HUES48 (cell line): Measurements from ENCODE around the gene NTM.

Experiments used
- H3K27ac ChIP-seq: one replicate; pipeline ENCODE4 v1.7.0; 2013; ENCODE audit warnings: low read depth, low read length, inconsistent platforms
- H3K27me3 ChIP-seq: 2 replicates; pipeline ENCODE4 v1.6.1; 2013; ENCODE audit warnings: mild to moderate bottlenecking, low read length; ENCODE audit not compliant: control insufficient read depth, insufficient read depth
- H3K36me3 ChIP-seq: 2 replicates; pipeline ENCODE4 v1.6.1; 2013; ENCODE audit warnings: low read length; ENCODE audit not compliant: control insufficient read depth, insufficient read depth
- H3K4me1 ChIP-seq: 2 replicates; pipeline ENCODE4 v1.6.1; 2013; ENCODE audit warnings: mild to moderate bottlenecking, low read length; ENCODE audit not compliant: control insufficient read depth, insufficient read depth
- H3K4me3 ChIP-seq: 2 replicates; pipeline ENCODE4 v1.5.1; 2013; ENCODE audit warnings: mild to moderate bottlenecking, low read depth, low read length
- H3K9ac ChIP-seq: 2 replicates; pipeline ENCODE4 v1.6.1; 2013; ENCODE audit warnings: mild to moderate bottlenecking, low read depth, low read length, moderate library complexity
- H3K9me3 ChIP-seq: 2 replicates; pipeline ENCODE4 v1.6.1; 2013; ENCODE audit warnings: low read length; ENCODE audit not compliant: control insufficient read depth, insufficient read depth

NTM gene

DNA sequence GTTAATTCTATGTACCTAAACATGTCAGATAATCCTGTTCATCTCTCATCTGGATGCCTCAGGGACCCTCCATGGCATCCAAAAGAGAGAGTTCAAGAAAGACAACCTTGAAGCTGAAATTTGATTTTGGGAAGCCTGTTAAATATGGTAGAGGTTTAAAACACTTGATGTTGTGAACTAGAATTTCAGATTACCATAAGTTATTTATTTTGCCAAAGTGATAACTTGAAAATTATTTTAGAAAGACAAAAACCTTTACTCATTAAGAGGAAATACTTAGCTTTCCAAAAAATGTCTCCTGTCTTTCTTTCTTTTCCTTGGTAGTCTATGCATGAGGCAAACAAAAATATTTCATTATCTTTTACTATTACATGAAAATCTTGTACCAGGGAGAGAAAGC, 714.0 kb downstream of the NTM start:
- H3K27ac ChIP-seq, result no peak overlapping the region
- no peaks in the 10 kb centered on the region for H3K4me1 ChIP-seq
- H3K36me3 ChIP-seq, result no peaks in the 10 kb centered on the region
- H3K4me3 ChIP-seq, result no peak overlapping the region
- no peaks in the 10 kb centered on the region for H3K27me3 ChIP-seq
- no peak overlapping the region for H3K9ac ChIP-seq
- H3K9me3 ChIP-seq, result peaks cover 38% of the 10 kb centered on the region

DNA sequence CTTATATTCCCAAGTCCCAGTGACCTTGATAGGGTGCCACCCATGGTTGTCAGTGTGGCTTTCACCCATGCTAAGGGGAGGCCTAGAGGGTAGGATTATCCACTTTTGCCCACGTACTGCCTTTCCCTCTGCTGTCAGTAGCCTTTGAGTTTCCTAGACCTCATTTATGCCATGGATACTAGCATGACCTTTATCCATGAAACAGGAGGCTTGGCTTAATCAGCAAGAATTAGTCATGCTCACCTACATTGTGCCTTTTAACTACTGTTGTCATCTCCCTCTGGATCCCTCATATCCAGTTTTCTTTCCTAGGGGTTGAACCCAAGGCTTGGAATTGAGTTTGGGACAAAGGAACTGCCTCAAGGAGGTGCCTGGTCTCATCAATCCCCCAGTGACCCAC, 716.7 kb downstream of the NTM start:
- Histone ChIP-seq H3K9me3 (peaks cover 38% of the 10 kb centered on the region), H3K9ac (no peak overlapping the region), H3K27ac (no peak overlapping the region), H3K4me1 (no peaks in the 10 kb centered on the region), H3K36me3 (no peaks in the 10 kb centered on the region), H3K27me3 (no peaks in the 10 kb centered on the region), H3K4me3 (no peak overlapping the region)

DNA sequence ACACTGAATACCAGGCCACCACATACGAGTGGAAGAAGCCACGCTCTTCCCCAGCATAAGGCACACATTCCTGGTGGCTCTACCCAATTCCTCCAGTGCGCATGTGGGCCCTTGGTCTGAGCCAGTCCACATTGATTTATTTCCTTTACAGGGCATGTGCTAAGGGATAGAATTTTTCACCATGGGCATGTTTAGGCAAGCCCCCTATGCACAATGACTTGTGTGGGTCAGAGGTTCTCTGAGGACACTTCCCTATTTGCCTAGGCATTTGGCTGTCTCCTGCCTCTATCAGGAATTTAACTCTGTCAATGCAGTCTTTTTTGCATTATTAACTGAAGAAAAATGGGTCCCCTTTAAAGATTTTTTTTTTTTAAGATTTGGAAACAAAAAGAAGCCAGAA, 718.1 kb downstream of the NTM start:
- Histone ChIP-seq H3K9me3 (peaks cover 38% of the 10 kb centered on the region), H3K27ac (no peak overlapping the region), H3K4me3 (no peak overlapping the region), H3K27me3 (no peaks in the 10 kb centered on the region), H3K36me3 (no peaks in the 10 kb centered on the region), H3K9ac (no peak overlapping the region), H3K4me1 (no peaks in the 10 kb centered on the region)

DNA sequence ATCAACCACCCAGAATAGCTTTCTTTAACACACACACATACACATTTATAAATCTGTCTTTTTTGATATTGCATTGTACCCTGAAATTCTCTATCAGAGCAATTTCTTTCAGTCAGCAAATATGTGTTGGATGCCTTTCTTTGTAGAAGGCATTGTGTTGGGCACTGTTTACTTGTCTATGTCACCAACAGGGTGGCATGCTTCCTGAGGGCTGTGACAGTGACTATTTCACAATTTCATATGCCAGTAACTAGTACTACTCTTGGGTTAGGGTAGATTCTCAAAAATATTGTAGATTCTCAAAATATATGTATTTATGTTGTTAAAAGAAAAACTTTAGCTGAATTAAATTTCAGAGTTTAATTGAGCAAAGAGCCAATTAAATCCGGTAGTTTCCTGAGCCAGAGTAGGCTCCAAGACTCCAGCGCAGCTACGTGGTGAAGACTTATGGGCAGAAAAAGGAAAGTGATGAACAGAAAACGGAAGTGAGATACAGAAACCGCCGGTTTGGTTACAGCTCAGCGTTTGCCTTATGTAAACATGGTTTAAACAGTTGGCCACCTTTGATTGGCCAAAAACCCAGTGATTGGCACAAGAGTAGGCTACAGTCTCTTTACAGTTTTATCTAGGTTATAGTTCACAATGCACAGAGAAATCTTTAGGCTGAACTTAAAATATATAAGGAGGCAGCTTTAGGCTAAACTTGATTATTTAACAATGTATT, 723.3 kb downstream of the NTM start:
- Histone ChIP-seq H3K27ac (no peak overlapping the region), H3K27me3 (no peaks in the 10 kb centered on the region), H3K9ac (no peak overlapping the region), H3K4me3 (no peak overlapping the region), H3K9me3 (no peaks in the 10 kb centered on the region), H3K4me1 (no peaks in the 10 kb centered on the region), H3K36me3 (no peaks in the 10 kb centered on the region)

- H3K9me3 ChIP-seq, result no peaks in the 10 kb centered on the region
- no peak overlapping the region for H3K9ac ChIP-seq
- no peaks in the 10 kb centered on the region for H3K36me3 ChIP-seq
- no peak overlapping the region for H3K27ac ChIP-seq
- H3K4me1 ChIP-seq, result no peaks in the 10 kb centered on the region
- H3K27me3 ChIP-seq, result no peaks in the 10 kb centered on the region
- no peak overlapping the region for H3K4me3 ChIP-seq
These were observed 724.2 kb downstream of the NTM start for GRCh38 chr11:132094598-132094997.

GRCh38 chr11:132095230-132096131, 725.1 kb downstream of the NTM start:
- no peaks in the 10 kb centered on the region for H3K36me3 ChIP-seq
- H3K4me3 ChIP-seq, result no peak overlapping the region
- H3K9me3 ChIP-seq, result no peaks in the 10 kb centered on the region

DNA sequence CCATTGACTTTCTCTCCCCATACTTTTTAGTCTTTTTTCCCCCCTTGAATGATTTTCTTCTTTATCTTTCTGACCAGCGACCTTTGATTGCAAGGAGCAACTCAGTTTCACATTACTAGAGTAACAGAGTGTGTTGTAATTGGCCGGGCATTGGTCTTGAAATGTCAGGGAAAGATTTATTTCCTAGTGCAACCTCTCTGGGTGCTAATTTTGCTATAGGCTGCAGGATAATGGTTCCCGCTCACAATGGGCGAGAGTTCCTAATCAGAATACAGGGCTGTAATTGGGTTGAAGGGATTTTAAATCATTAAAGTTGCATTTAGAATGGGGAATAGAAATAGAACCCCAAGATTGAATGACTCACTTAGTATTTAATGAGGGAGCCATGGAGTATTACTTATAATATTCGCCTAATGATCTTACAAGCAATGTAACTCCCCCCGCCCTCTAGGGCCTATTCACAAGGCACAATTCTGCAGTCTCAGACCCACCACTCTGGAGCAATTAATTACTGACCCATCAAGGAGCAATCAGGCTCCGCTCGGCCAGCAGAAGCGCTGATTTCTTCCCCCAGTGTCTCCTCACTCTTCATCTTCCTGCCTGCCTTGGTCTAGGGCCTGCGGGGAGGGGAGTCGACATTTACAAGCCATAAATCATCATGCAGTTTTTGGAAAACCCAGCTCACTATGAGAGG, 725.9 kb downstream of the NTM start:
- no peak overlapping the region for H3K4me3 ChIP-seq

More at GRCh38 chr11:132095230-132096131, 725.1 kb downstream of the NTM start:
- Histone ChIP-seq H3K27ac (no peak overlapping the region), H3K27me3 (no peaks in the 10 kb centered on the region), H3K4me1 (peaks cover 2% of the 10 kb centered on the region; the same call in 1 of the 2 replicates), H3K9ac (no peak overlapping the region)

GRCh38 chr11:132099692-132100091, 729.3 kb downstream of the NTM start:
- H3K9me3 ChIP-seq, result no peaks in the 10 kb centered on the region
- no peak overlapping the region for H3K9ac ChIP-seq
- no peaks in the 10 kb centered on the region for H3K36me3 ChIP-seq
- H3K27ac ChIP-seq, result no peak overlapping the region
- no peak overlapping the region for H3K4me3 ChIP-seq
- H3K4me1 ChIP-seq, result peaks cover 24% of the 10 kb centered on the region
- no peaks in the 10 kb centered on the region for H3K27me3 ChIP-seq

More for the DNA sequence above, 725.9 kb downstream of the NTM start:
- Histone ChIP-seq H3K27me3 (no peaks in the 10 kb centered on the region), H3K9me3 (no peaks in the 10 kb centered on the region), H3K4me1 (peaks cover 4% of the 10 kb centered on the region; the same call in 1 of the 2 replicates), H3K36me3 (no peaks in the 10 kb centered on the region), H3K27ac (no peak overlapping the region), H3K9ac (no peak overlapping the region)

GRCh38 chr11:132100583-132100982, 730.2 kb downstream of the NTM start:
- H3K9ac ChIP-seq, result no peak overlapping the region
- no peaks in the 10 kb centered on the region for H3K36me3 ChIP-seq
- H3K27ac ChIP-seq, result no peak overlapping the region
- H3K4me3 ChIP-seq, result no peak overlapping the region
- no peaks in the 10 kb centered on the region for H3K27me3 ChIP-seq
- H3K4me1 ChIP-seq, result peaks cover 24% of the 10 kb centered on the region
- H3K9me3 ChIP-seq, result no peaks in the 10 kb centered on the region

- Histone ChIP-seq H3K4me3 (no peak overlapping the region), H3K36me3 (no peaks in the 10 kb centered on the region), H3K9me3 (no peaks in the 10 kb centered on the region), H3K4me1 (peaks cover 24% of the 10 kb centered on the region), H3K27me3 (no peaks in the 10 kb centered on the region), H3K27ac (no peak overlapping the region), H3K9ac (no peak overlapping the region)
These were observed 731.5 kb downstream of the NTM start for GRCh38 chr11:132101881-132102280.
